ENCODE results near the gene TEKT2.

Gene TEKT2

GRCh38 chr1:36083635-36084496 is at the start of gene TEKT2:
Gene TEKT2, plus strand, starts transcription at chr1:36084094. Its CDS starts 828 bp downstream, at chr1:36084922.
- DNase-seq (ENCODE audit: low read depth) = peak; percentile 45

GRCh38 chr1:36034692-36035091 is 49.2 kb upstream of the TEKT2 start:
- DNase-seq (ENCODE audit: low read depth) = peak; percentile 29

- peak; percentile 11 for DNase-seq (ENCODE audit: low read depth)
These were observed 48.7 kb upstream of the TEKT2 start for GRCh38 chr1:36035154-36035553.

- no peak for DNase-seq (ENCODE audit: low read depth)
These were observed 43.7 kb upstream of the TEKT2 start for GRCh38 chr1:36040238-36040637.

GRCh38 chr1:36051821-36052220 is 32.1 kb upstream of the TEKT2 start:
- no peak for DNase-seq (ENCODE audit: low read depth)

GRCh38 chr1:36053978-36054377 is 29.9 kb upstream of the TEKT2 start:
- DNase-seq (ENCODE audit: low read depth) = no peak

- no peak for DNase-seq (ENCODE audit: low read depth)
These were observed 28.2 kb upstream of the TEKT2 start for GRCh38 chr1:36055706-36056105.

- no peak for DNase-seq (ENCODE audit: low read depth)
These were observed 21.6 kb upstream of the TEKT2 start for GRCh38 chr1:36062315-36062714.

- no peak for DNase-seq (ENCODE audit: low read depth)
These were observed 16.0 kb upstream of the TEKT2 start for GRCh38 chr1:36067871-36068270.

- no peak for DNase-seq (ENCODE audit: low read depth)
These were observed 15.0 kb upstream of the TEKT2 start for GRCh38 chr1:36068866-36069265.

- no peak for DNase-seq (ENCODE audit: low read depth)
These were observed 13.5 kb upstream of the TEKT2 start for GRCh38 chr1:36070349-36070748.

- DNase-seq (ENCODE audit: low read depth) = no peak
These were observed 6.8 kb upstream of the TEKT2 start for GRCh38 chr1:36076979-36077573.

- no peak for DNase-seq (ENCODE audit: low read depth)
These were observed 3.7 kb upstream of the TEKT2 start for GRCh38 chr1:36080236-36080635.

GRCh38 chr1:36080801-36081200 is 3.1 kb upstream of the TEKT2 start:
- no peak for DNase-seq (ENCODE audit: low read depth)

GRCh38 chr1:36081926-36082485 is 1.9 kb upstream of the TEKT2 start:
- no peak for DNase-seq (ENCODE audit: low read depth)

- DNase-seq (ENCODE audit: low read depth) = no peak
These were observed 675 bp upstream of the TEKT2 start for GRCh38 chr1:36083219-36083618.

GRCh38 chr1:36084497-36085115 is 712 bp downstream of the TEKT2 start:
- no peak for DNase-seq (ENCODE audit: low read depth)

- DNase-seq (ENCODE audit: low read depth) = no peak
These were observed 1.2 kb downstream of the TEKT2 start for GRCh38 chr1:36085126-36085525.

- no peak for DNase-seq (ENCODE audit: low read depth)
These were observed 2.0 kb downstream of the TEKT2 start for GRCh38 chr1:36085686-36086526.

- no peak for DNase-seq (ENCODE audit: low read depth)
These were observed 2.8 kb downstream of the TEKT2 start for GRCh38 chr1:36086529-36087232.
